ENCODE results near the gene PCGF2.

PCGF2 gene

DNA sequence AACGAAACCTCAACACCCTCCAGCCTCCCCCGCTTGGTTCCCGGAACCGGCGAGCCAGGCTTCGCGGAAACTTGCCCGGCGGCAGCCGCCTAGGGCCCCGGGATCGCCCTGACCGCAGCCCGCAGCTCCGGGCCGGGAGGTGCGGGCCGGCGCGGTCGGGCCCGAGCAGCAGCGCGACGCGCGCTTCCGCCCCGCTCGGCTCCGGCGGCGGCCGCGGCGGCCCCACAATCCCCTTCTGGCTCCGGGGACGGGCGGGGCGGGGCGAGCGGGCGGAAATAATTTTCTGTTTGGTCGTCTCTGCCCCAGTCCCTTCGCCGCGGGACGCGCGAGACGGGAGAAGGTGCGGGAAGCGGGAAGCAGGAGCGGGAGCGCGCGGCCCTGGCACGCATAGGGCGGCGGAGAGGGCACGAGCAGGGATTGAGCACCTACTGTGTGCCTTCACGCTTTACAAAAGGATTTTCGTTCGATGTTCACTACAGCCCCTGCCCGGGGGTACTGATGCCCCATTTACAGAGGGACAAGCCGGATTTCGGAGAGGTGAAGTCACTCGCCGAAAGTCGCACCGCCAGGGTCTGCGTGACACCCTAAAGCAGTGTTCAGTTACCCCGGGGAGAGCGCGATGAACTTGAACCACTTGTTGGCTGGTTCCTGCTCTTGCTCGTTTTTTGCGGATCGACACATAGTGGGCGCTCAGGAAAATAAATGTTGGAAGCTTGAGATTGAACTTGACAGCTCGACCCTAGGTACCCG, 45.8 kb downstream of the PCGF2 start:
- FAIRE-seq, result no peak

- FAIRE-seq, result no peak
Observed at GRCh38 chr17:38701504-38702165, 46.5 kb downstream of the PCGF2 start.

GRCh38 chr17:38698760-38699159, 49.4 kb downstream of the PCGF2 start:
- no peak for FAIRE-seq

DNA sequence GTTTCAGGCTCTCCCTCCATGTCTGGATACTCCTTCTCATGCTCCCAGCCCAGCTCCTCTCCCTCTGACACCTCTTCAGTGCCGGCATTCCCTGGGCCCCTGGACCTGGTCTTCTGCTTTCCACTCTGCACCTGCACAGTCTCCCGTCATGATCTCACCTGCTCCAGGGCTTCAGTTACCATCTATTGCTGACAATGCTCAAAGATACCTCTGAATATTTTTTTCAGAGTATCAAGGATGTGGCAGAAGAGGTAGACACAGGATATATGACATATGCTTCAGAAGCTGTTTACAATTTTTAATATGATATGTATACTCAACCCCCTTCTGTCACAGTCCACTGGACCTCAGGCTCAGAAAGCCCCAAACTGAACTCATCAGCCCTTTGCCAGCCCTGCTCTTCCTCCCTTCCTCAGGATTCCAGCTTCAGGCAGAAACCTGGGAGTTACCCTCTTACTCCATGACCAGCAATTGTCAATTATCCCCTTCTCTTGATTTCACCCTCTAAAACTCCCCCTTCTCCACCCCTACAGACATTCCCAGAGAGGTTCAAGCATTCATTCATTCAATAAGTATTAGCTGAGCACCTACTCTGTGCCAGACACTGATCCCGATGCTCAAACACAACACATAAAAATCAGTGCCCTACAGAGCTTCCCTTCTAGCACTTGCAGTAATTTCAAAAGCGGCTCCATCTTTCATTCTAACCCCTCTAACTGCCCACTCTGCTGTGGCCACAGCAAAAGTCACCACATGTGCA, 50.9 kb downstream of the PCGF2 start:
- no peak for FAIRE-seq

GRCh38 chr17:38693700-38694329, 54.3 kb downstream of the PCGF2 start:
- FAIRE-seq, result no peak

DNA sequence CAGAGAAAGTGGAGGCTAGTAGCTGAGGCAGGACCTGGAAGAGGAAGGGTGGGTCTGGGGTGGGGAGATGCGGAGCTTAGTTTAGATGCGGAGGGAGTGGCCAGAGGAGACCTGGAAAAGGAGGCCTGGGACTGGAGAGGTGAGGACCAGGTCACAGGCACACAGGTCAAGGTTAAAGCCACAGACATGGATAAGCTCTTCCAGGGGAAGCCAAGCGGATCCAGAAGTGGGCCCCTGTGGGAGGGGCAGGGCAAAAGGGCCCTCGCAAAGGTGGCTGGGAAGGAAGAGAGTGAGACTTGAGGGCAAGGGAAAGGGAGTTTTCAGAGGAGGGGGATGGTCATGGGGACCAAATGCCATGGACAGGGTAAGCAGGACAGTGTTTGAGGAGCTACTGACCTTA, 57.0 kb downstream of the PCGF2 start:
- FAIRE-seq, result no peak

DNA sequence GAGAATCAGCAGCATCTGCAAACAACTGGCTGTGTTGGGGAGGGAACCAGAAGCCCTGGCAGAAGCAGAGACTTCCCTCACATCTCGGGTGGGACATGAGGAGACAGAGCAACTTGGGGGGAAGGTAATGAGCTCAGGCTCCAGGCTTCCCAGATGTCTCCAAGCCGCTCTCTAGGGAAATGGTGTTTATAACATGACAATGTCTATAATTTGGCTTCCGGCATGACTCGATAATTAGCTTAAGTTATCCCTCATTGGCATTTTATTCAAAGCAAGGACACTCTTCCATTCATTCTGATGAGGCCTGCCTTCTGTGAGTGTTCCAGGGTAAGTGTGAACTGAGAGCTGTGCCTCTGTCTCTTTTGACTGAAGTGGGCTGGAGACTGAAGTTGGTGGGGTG, 57.8 kb downstream of the PCGF2 start:
- FAIRE-seq, result no peak

DNA sequence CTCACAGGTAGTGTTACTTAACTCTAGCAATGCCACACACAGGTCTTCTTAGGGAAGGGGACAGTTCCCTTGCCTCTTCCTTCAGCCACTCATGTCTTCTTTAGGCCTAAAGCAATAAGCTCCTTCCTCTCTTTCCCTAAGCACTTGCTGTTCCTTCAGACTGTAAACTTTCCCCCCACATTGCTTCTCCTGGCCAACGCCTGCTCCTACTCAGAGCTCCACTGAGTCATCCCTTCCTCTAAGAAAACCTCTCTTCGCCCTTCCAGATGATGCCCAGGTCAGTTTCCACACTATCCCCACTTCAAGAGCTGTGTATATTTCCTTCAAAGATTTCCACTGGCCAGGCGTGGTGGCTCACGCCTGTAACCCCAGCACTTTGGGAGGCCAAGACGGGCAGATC, 60.9 kb downstream of the PCGF2 start:
- FAIRE-seq, result no peak

GRCh38 chr17:38685491-38685890, 62.6 kb downstream of the PCGF2 start:
- no peak for FAIRE-seq
